Adrenal gland (tissue), 12 donors: ENCODE results near the gene TTC4. TPM values are rescaled to one million over a fixed set of nuclear protein-coding genes. Genes with fewer than 3 reads are reported as not detected.

ENCODE experiments used
- DNase-seq, 7 donors: peaks; one replicate each; pipeline ENCODE4 v3.0.0-alpha.2; 2019 to 2020
- H3K27ac ChIP-seq, 5 donors: fragments of 200-600 bp; sonication (generic) in 4 of 5; 1 replicate in 3 of 5; 2 replicates in 2 of 5; pipeline versions ENCODE4 v1.5.1 to v1.8.0; 2016 to 2020; ENCODE audit warnings: mild to moderate bottlenecking in 1 of 5
- H3K27me3 ChIP-seq: fragments of 200-600 bp; 2 replicates; pipeline ENCODE4 v1.8.0; 2021
- H3K36me3 ChIP-seq, 2 donors: fragments of 200-600 bp; replicated peaks in 1 of 2; 1 replicate in 1 of 2; 2 replicates in 1 of 2; pipeline versions ENCODE4 v1.5.1 to v1.8.0; 2018 to 2022
- H3K4me1 ChIP-seq, 2 donors: fragments of 200-600 bp; replicated peaks in 1 of 2; 1 replicate in 1 of 2; 2 replicates in 1 of 2; pipeline versions ENCODE4 v1.5.1 to v1.8.0; 2018 to 2021
- H3K4me3 ChIP-seq, 4 donors: fragments of 200-600 bp; sonication (generic) in 3 of 4; one replicate each; pipeline ENCODE4 v1.5.1; 2016 to 2018
- H3K9me3 ChIP-seq, 3 donors: fragments of 200-600 bp; sonication (generic) in 1 of 3; replicated peaks in 1 of 3; 1 replicate in 2 of 3; 2 replicates in 1 of 3; pipeline versions ENCODE4 v1.5.1 to v1.8.0; 2016 to 2021
- CTCF ChIP-seq, 6 experiments: fragments of 450-650 bp in 4 of 6; fragments of 200-600 bp in 2 of 6; sonication (generic) in 1 of 6; IDR thresholded peaks; 1 replicate in 5 of 6; 2 replicates in 1 of 6; pipeline versions ENCODE4 v1.5.1 to v1.8.0; 2016 to 2021; ENCODE audit warnings: antibody characterized with exemption in 6 of 6, mild to moderate bottlenecking in 2 of 6, moderate library complexity in 1 of 6
- POLR2A ChIP-seq, 2 donors: fragments of 450-650 bp; IDR thresholded peaks; one replicate each; pipeline ENCODE4 v1.6.1; 2017; ENCODE audit warnings: antibody characterized with exemption in 2 of 2, mild to moderate bottlenecking in 2 of 2, moderate library complexity in 1 of 2
- WGBS, 4 donors: extraction: QIAGEN DNeasy Blood & Tissue Kit in 2 of 4; methylation state at CpG; one replicate each; pipeline versions ENCODE4 v1.1.5 to v1.1.7; 2013 to 2017; 5-methylcytosine and 5-hydroxymethylcytosine counted together
- intact Hi-C, 2 donors: fragments of 100-400 bp; cut with DNase I; formaldehyde crosslinking; loops; one replicate each; pipeline versions ENCODE4 v1.14.1 to v1.15.0; 2022 to 2023
- polyA plus RNA-seq, 3 donors: library from polyadenylated mRNA; stranded (reverse); fragments of 200-250 nt in 2 of 3; fragments of 350-450 nt in 1 of 3; fragmentation: Illumina TruSeq in 1 of 3; extraction: RNeasy Lipid Tissue Mini Kit (QIAGEN cat#74804) in 1 of 3; gene quantifications; one replicate each; pipeline ENCODE4 v1.2.3, GENCODE V29; 2013 to 2014
- total RNA-seq, 9 donors: library from RNA; depleted of rRNA in 4 of 9; stranded (reverse); fragments of >200 nt in 4 of 9; fragments of 120-200 nt in 1 of 9; fragmentation: NEBNext Ultra II Directional in 1 of 9; extraction: Animal tissue kit (Norgen Biotek cat#: 25700) in 1 of 9; gene quantifications; one replicate each; pipeline versions ENCODE4 v1.1.0 to v1.2.4, GENCODE V29; 2013 to 2023
- donor health status: healthy with polysubstance abuse.
- donor health status: Bipolar disorder and iron deficiency.
- donor health status: DM: yes; HTN: yes; CAD: no.
- donor health status: DM: no; HTN: no; CAD: no.
- donor health status: DM: no; HTN: no; CAD: no.
- donor health status: DM: yes; HTN: yes; CAD: no.

TTC4 gene
- total and polyA plus RNA-seq, 12 donors: 7.0 to 59.9 (median 18.6) TPM

GRCh38 chr1:54696262-54696661 lies 19.4 kb upstream of the TTC4 start:
- H3K4me3 ChIP-seq: no peak overlapping the region
- no peak for TF ChIP-seq CTCF (IDR thresholded peaks at IDR 0.05)
- TF ChIP-seq POLR2A (IDR thresholded peaks at IDR 0.05): no peak
- H3K36me3 ChIP-seq: no peaks in the 10 kb centered on the region
- no peaks in the 10 kb centered on the region for H3K27me3 ChIP-seq
- no peaks in the 10 kb centered on the region for H3K4me1 ChIP-seq
- intact Hi-C loops: no loop called here
- H3K27ac ChIP-seq: no peak overlapping the region
- 72 to 91% (median 80%) methylated on average over 3 of the region's 3 CpGs for WGBS, 4 donors
- DNase-seq: no peak
- H3K9me3 ChIP-seq: no peaks in the 10 kb centered on the region

- Histone ChIP-seq H3K9me3 (no peaks in the 10 kb centered on the region), H3K4me1 (no peaks in the 10 kb centered on the region), H3K4me3 (no peak overlapping the region), H3K36me3 (no peaks in the 10 kb centered on the region), H3K27ac (no peak overlapping the region), H3K27me3 (no peaks in the 10 kb centered on the region)
- 84 to 93% (median 87%) methylated on average over 6 of the region's 6 CpGs for WGBS, 4 donors
- no peak for DNase-seq
- TF ChIP-seq CTCF (IDR thresholded peaks at IDR 0.05) (no peak), POLR2A (IDR thresholded peaks at IDR 0.05) (no peak)
- intact Hi-C loops: no loop called here
Measured at GRCh38 chr1:54697896-54698295, 17.8 kb upstream of the TTC4 start.

GRCh38 chr1:54698346-54698745 lies 17.3 kb upstream of the TTC4 start:
- no peak for DNase-seq
- TF ChIP-seq POLR2A (IDR thresholded peaks at IDR 0.05) (no peak), CTCF (IDR thresholded peaks at IDR 0.05) (no peak)
- Histone ChIP-seq H3K4me1 (no peaks in the 10 kb centered on the region), H3K9me3 (no peaks in the 10 kb centered on the region), H3K27me3 (no peaks in the 10 kb centered on the region), H3K4me3 (no peak overlapping the region), H3K27ac (no peak overlapping the region), H3K36me3 (no peaks in the 10 kb centered on the region)
- 59 to 68% (median 63%) methylated on average over 8 of the region's 8 CpGs for WGBS, 4 donors
- intact Hi-C loops: no loop called here

GRCh38 chr1:54699936-54700525 lies 15.6 kb upstream of the TTC4 start:
- WGBS, 4 donors: 88 to 98% (median 91%) methylated on average over 4 to 11 of the region's 11 CpGs
- H3K4me1 ChIP-seq: no peaks in the 10 kb centered on the region
- TF ChIP-seq CTCF (IDR thresholded peaks at IDR 0.05): no peak
- TF ChIP-seq POLR2A (IDR thresholded peaks at IDR 0.05): no peak
- no peak for DNase-seq
- no peaks in the 10 kb centered on the region for H3K27me3 ChIP-seq
- no peak overlapping the region for H3K4me3 ChIP-seq
- H3K36me3 ChIP-seq: no peaks in the 10 kb centered on the region
- H3K9me3 ChIP-seq: no peaks in the 10 kb centered on the region
- intact Hi-C loops: no loop called here
- no peak overlapping the region for H3K27ac ChIP-seq
